Sigmoid colon (tissue), 4 donors: Measurements from ENCODE around the gene AATF.

Experiments
- EP300 ChIP-seq, 4 donors: sonication (generic); formaldehyde crosslinking; IDR thresholded peaks; one replicate each; pipeline ENCODE4 v1.6.1; 2017; ENCODE audit warnings: antibody characterized with exemption in 4 of 4
- POLR2A ChIP-seq, 2 donors: fragments of 450-650 bp; IDR thresholded peaks; one replicate each; pipeline ENCODE4 v1.6.1; 2016; ENCODE audit warnings: antibody characterized with exemption in 2 of 2, mild to moderate bottlenecking in 2 of 2, moderate library complexity in 2 of 2
- POLR2AphosphoS5 ChIP-seq, 4 donors: sonication (generic); formaldehyde crosslinking; IDR thresholded peaks; one replicate each; pipeline ENCODE4 v1.6.1; 2017; ENCODE audit warnings: antibody characterized with exemption in 4 of 4
- TF ChIP-seq, protein P1 (sequence below), 4 experiments: fragments of 450-650 bp in 3 of 4; fragments of 200-600 bp in 1 of 4; IDR thresholded peaks; one replicate each; pipeline ENCODE4 v1.5.1; 2016 to 2019; ENCODE audit warnings: antibody characterized with exemption in 4 of 4, mild to moderate bottlenecking in 3 of 4, moderate library complexity in 2 of 4

DNA sequence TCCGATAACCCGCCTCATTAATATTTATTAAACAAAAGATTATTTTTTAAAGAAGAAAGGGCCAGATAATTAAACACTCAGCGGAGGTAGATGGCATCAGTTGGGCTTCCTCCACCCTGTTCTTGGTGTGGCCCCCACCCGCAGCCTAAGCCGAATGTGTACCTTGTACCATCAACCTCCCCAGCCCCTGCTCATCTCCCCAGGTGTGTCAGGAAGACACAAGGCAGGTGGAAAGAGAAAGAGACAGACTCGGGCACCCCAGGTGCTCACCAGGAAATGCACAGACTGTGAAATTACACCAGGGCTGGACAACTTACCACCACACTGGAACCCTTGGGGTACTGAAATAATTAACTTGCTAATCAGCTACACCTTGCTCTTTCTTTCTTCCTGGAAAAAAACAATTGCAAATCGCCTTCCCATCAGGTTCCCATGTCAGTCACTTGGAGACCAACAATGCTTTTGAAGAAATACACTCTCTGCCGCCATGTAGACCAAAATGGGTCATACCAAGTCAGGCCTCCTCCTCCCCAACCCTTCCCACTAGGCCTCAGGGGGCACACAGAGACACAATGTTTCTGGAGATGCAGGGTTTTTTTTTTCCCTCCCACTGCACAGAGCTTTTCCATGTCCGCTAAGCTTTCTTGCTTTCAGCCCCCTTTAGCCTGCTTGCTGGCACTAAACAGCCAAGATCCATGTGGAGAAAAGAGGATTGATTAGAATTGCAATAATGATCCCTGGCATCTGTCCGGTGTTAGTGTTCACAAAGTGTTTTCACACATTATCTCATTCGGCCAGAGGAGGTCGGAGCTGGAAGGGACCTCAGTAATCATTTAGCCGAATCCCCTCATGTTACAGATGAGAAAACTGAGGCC is 20.0 kb upstream of the AATF start:
- TF ChIP-seq, protein P1, sequence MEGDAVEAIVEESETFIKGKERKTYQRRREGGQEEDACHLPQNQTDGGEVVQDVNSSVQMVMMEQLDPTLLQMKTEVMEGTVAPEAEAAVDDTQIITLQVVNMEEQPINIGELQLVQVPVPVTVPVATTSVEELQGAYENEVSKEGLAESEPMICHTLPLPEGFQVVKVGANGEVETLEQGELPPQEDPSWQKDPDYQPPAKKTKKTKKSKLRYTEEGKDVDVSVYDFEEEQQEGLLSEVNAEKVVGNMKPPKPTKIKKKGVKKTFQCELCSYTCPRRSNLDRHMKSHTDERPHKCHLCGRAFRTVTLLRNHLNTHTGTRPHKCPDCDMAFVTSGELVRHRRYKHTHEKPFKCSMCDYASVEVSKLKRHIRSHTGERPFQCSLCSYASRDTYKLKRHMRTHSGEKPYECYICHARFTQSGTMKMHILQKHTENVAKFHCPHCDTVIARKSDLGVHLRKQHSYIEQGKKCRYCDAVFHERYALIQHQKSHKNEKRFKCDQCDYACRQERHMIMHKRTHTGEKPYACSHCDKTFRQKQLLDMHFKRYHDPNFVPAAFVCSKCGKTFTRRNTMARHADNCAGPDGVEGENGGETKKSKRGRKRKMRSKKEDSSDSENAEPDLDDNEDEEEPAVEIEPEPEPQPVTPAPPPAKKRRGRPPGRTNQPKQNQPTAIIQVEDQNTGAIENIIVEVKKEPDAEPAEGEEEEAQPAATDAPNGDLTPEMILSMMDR (IDR thresholded peaks at IDR 0.05), result no peak
- TF ChIP-seq POLR2AphosphoS5 (IDR thresholded peaks at IDR 0.05) (no peak), EP300 (IDR thresholded peaks at IDR 0.05) (no peak), POLR2A (IDR thresholded peaks at IDR 0.05) (no peak)
